Measurements from ENCODE around the gene CMYA5.

Gene CMYA5

DNA sequence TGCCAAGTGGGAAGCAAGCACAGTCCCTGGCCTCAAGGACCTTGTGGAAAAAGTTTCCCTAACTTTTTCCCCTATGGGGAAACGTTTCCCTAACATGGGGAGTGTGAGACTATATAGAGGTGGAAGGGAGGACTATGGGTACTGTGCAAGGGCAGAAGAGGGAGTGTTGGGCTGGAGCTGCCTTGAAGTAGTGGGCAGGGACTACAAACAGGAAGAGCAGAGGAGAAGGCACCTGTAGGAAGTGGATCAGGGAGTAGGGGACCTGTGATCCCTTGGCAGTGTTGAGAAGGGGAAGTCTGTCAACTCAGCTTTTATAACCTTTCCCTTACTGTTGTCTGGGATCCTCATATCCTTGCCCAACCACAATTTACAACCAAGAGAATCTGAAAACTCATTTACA lies 1.4 kb downstream of the CMYA5 start:
- no peak overlapping the region for H3K4me3 ChIP-seq (ENCODE audit: insufficient read depth, low read length, poor library complexity, severe bottlenecking)
- no peaks in the 10 kb centered on the region for H3K79me2 ChIP-seq (ENCODE audit: insufficient read depth, low read length)
- 0 out of 2 replicates have a peak, but pooled peaks cover 6% of the 10 kb centered on the region for H3F3A ChIP-seq (ENCODE audit: insufficient read depth)
- no peaks in the 10 kb centered on the region for H3K27me3 ChIP-seq (ENCODE audit: low read length)
- no peak for TF ChIP-seq EZH2phosphoT487 (conservative IDR thresholded peaks at IDR 0.05; ENCODE audit: low read length)
- TF ChIP-seq, protein P1, sequence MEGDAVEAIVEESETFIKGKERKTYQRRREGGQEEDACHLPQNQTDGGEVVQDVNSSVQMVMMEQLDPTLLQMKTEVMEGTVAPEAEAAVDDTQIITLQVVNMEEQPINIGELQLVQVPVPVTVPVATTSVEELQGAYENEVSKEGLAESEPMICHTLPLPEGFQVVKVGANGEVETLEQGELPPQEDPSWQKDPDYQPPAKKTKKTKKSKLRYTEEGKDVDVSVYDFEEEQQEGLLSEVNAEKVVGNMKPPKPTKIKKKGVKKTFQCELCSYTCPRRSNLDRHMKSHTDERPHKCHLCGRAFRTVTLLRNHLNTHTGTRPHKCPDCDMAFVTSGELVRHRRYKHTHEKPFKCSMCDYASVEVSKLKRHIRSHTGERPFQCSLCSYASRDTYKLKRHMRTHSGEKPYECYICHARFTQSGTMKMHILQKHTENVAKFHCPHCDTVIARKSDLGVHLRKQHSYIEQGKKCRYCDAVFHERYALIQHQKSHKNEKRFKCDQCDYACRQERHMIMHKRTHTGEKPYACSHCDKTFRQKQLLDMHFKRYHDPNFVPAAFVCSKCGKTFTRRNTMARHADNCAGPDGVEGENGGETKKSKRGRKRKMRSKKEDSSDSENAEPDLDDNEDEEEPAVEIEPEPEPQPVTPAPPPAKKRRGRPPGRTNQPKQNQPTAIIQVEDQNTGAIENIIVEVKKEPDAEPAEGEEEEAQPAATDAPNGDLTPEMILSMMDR (IDR thresholded peaks at IDR 0.05; ENCODE audit: insufficient read depth, low read length, poor library complexity, severe bottlenecking): no peak
- no peak overlapping the region for H3K27ac ChIP-seq (ENCODE audit: low read depth, low read length)
- no peaks in the 10 kb centered on the region for H3K9me2 ChIP-seq (replicated peaks; ENCODE audit: insufficient read depth, low read length)
- H3K4me2 ChIP-seq (ENCODE audit: low read depth, low read length, poor library complexity, severe bottlenecking): no peak overlapping the region
- H3K9me3 ChIP-seq (ENCODE audit: insufficient read depth, low read length): no peaks in the 10 kb centered on the region
- no peak overlapping the region for H2AFZ ChIP-seq (ENCODE audit: low read depth, low read length, severe bottlenecking)
- H4K20me1 ChIP-seq (ENCODE audit: low read depth, low read length): no peaks in the 10 kb centered on the region
- no peak overlapping the region for H3K9ac ChIP-seq (ENCODE audit: low read length)
- H3K36me3 ChIP-seq (ENCODE audit: low read length): peaks cover 9% of the 10 kb centered on the region

DNA sequence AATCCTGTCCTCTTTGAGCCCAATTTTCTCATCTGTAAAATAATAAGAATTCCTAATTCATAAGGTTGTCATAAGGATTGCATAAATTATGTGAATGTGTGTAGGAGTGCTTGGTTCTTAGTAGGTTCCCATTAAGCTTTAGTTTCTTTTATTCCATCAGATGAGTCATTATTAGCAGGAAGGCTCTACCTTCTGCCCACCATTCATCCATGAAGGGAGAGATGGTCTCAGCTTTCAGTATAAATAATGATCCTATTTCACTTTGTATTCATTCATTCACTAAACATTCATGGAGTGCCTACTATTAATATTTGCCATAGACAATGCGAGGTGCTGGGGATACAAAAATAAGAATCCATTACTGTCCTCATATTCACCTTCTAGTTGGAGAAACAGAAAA lies 3.0 kb downstream of the CMYA5 start:
- no peak overlapping the region for H3K9ac ChIP-seq (ENCODE audit: low read length)
- no peaks in the 10 kb centered on the region for H3F3A ChIP-seq (ENCODE audit: insufficient read depth)
- no peaks in the 10 kb centered on the region for H3K79me2 ChIP-seq (ENCODE audit: insufficient read depth, low read length)
- H3K9me2 ChIP-seq (replicated peaks; ENCODE audit: insufficient read depth, low read length): no peaks in the 10 kb centered on the region
- H3K4me3 ChIP-seq (ENCODE audit: insufficient read depth, low read length, poor library complexity, severe bottlenecking): no peak overlapping the region
- H3K4me2 ChIP-seq (ENCODE audit: low read depth, low read length, poor library complexity, severe bottlenecking): no peak overlapping the region
- no peaks in the 10 kb centered on the region for H3K36me3 ChIP-seq (ENCODE audit: low read length)
- no peak overlapping the region for H3K27ac ChIP-seq (ENCODE audit: low read depth, low read length)
- TF ChIP-seq EZH2phosphoT487 (conservative IDR thresholded peaks at IDR 0.05; ENCODE audit: low read length): no peak
- TF ChIP-seq, protein P1 (IDR thresholded peaks at IDR 0.05; ENCODE audit: insufficient read depth, low read length, poor library complexity, severe bottlenecking): no peak
- H3K27me3 ChIP-seq (ENCODE audit: low read length): no peaks in the 10 kb centered on the region
- no peaks in the 10 kb centered on the region for H3K9me3 ChIP-seq (ENCODE audit: insufficient read depth, low read length)
- H4K20me1 ChIP-seq (ENCODE audit: low read depth, low read length): no peaks in the 10 kb centered on the region
- no peak overlapping the region for H2AFZ ChIP-seq (ENCODE audit: low read depth, low read length, severe bottlenecking)

DNA sequence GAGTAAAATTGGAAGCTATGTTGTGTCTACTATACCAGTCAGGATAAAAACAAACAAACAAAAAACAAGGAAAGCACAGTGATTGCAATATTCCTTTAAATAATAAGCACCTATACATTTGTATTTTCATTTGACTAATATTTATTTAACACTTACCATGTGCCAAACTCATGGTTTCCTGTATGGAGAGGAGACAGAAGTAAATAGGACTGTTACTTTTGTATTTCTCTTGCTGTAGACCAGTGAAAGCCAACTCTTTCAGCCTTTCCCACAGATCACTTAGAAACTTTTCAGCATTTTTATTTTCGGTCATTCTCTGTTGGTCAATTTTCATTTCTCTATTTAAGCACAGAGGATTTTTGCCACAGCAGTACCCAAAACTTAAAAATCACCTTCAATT lies 4.5 kb downstream of the CMYA5 start:
- TF ChIP-seq EZH2phosphoT487 (conservative IDR thresholded peaks at IDR 0.05; ENCODE audit: low read length): no peak
- TF ChIP-seq, protein P1 (IDR thresholded peaks at IDR 0.05; ENCODE audit: insufficient read depth, low read length, poor library complexity, severe bottlenecking): no peak
- H3K36me3 ChIP-seq (ENCODE audit: low read length): no peaks in the 10 kb centered on the region
- H3K9me3 ChIP-seq (ENCODE audit: insufficient read depth, low read length): no peaks in the 10 kb centered on the region
- H3F3A ChIP-seq (ENCODE audit: insufficient read depth): no peaks in the 10 kb centered on the region
- H3K27ac ChIP-seq (ENCODE audit: low read depth, low read length): no peak overlapping the region
- no peaks in the 10 kb centered on the region for H3K9me2 ChIP-seq (replicated peaks; ENCODE audit: insufficient read depth, low read length)
- H3K9ac ChIP-seq (ENCODE audit: low read length): no peak overlapping the region
- no peak overlapping the region for H3K4me2 ChIP-seq (ENCODE audit: low read depth, low read length, poor library complexity, severe bottlenecking)
- H3K27me3 ChIP-seq (ENCODE audit: low read length): no peaks in the 10 kb centered on the region
- no peak overlapping the region for H3K4me3 ChIP-seq (ENCODE audit: insufficient read depth, low read length, poor library complexity, severe bottlenecking)
- no peak overlapping the region for H2AFZ ChIP-seq (ENCODE audit: low read depth, low read length, severe bottlenecking)
- H4K20me1 ChIP-seq (ENCODE audit: low read depth, low read length): no peaks in the 10 kb centered on the region
- no peaks in the 10 kb centered on the region for H3K79me2 ChIP-seq (ENCODE audit: insufficient read depth, low read length)

Measured in SU-DHL-6 (cell line).